GM21825 (cell line): ENCODE measurements around the gene MID1.

Experiments used
- ATAC-seq: cut with Tn5 transposase; IDR thresholded peaks from one replicate; pipeline ENCODE4 v1.9.1; 2021; ENCODE audit warnings: mild to moderate bottlenecking, moderate library complexity; ENCODE audit not compliant: unreplicated experiment

Gene MID1

GRCh38 chrX:10453945-10454344 is 166.4 kb downstream of the MID1 start:
- ATAC-seq: no peak

DNA sequence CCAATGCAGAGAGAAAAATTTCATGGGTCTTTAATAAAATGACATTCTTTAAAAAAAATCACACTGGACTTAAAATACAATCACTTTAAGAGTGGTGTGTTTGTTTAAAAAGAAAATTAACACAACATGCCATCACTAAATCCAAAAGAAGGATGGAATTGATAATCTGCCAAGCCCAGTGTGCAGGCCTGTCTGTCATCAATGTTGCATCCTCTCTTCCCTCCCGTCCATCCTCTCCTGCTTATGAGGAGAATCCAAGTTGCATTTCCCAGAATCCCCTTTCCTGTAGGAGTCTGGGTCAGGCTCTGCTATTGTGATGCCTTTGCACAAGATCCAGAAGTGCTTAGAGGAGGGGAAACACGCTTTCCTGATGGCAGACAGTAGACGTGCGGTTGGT is 169.4 kb downstream of the MID1 start:
- ATAC-seq: no peak

DNA sequence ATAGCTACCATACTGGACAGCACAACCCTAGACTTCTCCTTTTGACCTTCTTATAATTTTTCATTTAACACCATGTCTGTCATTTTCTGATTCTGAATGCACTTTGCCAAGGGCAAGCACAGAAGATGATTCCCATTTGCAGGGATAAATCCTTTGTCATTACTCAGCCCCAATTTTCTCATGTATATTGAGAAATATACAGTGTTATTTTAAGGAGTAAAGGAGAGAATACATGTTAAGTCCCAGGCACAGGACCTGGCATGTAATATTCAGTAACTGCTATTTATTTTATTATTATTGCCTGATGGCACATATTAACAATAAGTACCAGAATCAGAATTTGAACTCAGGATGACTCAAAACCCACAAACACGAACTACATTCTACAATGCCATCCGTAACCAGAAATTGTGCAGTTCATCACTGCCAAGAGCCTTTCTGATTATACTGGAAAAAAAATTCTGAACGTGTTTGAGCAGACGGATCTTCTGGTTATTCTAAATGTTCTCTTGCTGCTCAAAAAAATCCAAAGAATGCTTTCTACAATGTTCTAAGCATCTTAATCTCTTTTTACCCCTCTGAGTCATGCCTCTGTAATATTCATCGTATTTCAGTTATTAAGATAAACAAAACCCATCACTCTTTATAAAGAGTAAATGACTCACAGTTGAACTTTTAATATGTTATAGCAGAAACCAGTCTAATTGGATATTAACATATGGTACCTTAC is 170.0 kb downstream of the MID1 start:
- no peak for ATAC-seq

DNA sequence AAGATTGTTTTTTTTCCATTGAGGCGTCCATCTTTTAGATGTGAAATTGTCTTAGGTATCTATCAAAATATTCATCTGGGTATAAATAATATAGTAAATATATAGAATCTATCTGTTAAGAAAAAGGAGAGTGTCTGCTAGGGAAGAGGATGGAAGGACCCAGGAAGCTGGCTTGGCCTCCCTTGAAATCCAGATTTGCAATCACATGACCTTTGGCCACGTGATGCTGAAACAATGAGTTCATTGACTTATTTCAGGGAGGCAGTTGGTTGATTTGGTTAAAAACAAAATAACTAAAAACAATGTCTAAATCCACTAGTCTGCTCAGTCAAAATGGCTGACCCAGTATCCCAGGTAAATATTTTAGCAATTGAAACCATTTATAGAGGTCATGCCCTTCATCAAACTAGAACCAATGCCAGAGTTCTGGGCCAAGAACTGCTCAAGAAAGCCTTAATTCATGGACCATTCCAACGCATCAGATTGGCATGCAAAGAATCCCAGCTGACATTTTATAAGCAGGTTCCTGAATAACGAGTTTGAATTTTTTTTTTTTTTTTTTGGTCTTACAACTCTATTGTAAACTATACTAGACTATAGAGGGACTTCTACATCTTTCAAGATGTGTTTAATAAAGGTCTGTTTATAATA is 172.7 kb downstream of the MID1 start:
- ATAC-seq: no peak

DNA sequence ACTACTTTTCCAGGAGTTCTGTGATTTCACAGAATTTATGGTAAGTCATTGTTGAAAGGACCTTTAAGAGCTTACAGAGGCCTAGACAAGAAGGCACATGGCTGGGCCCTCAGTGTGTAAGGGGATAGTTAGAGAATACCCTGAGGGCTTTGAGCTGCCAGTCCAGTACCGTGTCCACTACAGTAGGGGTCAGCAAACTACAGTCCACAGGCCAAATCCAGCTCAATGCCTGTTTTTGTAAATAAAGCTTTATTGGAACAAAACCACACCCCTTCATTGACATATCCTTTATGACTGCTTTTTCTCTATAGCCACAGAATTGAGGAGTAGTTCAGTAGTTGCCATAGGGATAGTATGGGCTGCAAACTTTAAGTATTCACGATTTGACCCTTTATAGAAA is 176.2 kb downstream of the MID1 start:
- no peak for ATAC-seq

DNA sequence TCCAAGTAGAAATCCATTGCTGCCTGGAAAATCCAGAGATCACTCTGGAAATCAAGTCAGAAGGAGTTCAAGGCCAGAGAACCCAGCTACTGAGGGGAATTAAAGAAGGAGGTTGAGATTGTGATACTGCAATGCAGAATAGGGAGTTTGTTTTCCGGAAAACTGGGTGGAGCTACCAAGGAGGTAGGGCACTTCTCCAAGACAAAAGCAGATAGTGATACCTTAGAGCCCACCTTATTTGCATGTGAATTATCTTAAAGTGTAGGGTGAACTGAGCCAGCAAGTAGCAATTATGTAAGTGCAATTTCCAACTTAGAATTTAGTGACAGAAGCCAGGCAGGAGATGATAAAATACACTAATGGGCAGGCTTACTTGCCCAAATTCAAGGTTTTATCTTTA is 178.9 kb downstream of the MID1 start:
- no peak for ATAC-seq

DNA sequence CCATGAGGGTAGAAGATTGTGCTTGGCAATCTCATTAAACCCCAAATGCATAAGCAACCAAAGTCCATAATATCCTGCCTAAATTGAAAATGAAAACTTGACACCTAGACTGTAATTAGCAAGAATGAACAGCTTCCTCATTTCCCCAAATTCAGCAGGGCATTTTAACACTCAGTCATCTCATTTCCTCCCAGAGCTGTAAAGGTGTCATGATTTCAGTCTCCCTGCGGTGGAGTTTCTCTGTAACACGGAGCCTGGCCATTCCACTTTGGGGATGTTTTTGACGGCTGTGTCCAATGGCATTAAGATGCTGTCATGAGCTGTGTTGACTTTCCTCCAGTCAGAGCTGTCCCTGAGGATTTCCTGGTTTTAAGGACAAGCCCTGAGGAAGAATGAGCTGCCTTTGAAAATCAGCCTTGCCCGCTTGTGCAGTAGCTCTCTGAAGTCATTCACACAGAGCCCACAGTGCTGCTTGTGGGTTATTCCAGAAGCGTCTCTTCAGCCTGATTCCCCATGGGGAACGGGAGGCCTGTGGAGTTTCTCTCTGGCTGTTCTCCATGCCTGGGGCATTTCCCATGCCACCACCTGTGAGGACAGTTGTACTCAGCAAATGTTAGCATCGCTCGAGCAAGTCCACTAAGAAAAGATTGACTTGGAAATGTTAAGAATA is 187.0 kb downstream of the MID1 start:
- ATAC-seq: no peak

DNA sequence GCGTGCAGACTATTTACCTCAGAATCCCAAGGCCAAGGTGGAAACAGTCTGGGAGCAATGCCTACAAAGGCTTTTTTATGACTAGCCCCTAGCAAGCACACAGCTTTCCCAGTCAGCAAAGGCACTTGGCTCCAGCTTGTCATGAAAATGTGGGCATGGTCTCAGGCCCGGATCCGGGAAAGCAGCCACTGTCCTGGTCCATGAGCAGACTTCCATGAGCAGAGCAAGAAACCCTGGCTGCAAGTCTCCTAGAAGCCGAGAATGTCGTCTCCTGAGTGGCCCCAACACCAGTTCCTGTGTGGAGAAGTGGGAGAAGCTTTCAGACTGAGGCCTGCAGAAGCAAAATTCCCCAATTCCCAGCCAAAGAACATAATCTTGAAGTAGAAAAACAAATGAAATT is 190.5 kb downstream of the MID1 start:
- ATAC-seq: no peak

GRCh38 chrX:10427249-10427648 is 193.1 kb downstream of the MID1 start:
- no peak for ATAC-seq

DNA sequence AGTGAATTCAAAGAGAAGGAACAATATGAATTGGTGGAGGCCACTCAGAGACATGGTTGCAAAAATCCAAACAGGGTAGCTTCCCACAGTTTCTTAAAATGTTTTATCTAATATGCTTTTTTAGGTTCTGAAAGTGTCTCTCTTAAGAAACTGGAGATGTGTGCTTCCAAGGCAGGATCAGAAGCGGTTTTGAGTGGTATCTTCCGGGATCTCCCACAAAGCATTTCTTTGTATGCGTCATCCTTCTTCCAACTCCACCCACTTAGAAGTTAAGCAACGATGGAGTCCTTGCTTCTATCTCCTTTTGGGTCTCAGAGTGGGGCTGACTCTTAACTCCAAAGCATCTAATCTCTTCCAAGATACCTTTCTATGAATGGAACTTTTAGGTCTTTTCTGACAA is 196.7 kb downstream of the MID1 start:
- ATAC-seq: no peak

DNA sequence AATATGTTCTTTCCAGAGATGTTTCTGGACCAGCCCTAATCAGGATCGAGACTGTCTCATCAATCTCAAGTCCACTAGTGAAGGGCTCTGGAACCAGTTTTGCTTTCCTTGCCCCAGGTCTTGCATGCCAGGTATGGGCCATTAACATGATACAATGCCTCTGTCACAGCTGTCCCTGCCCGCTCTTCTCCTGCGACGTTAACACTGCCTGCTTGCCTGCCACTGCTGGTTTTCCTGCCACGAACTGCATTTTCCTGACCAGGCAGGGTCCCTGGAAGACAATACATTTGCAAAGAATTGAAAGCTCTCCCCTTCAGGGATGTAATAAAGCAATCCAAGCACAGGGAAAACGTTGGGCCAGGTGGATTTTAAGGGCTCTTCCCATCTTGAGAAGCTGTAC is 200.3 kb downstream of the MID1 start:
- ATAC-seq: no peak

DNA sequence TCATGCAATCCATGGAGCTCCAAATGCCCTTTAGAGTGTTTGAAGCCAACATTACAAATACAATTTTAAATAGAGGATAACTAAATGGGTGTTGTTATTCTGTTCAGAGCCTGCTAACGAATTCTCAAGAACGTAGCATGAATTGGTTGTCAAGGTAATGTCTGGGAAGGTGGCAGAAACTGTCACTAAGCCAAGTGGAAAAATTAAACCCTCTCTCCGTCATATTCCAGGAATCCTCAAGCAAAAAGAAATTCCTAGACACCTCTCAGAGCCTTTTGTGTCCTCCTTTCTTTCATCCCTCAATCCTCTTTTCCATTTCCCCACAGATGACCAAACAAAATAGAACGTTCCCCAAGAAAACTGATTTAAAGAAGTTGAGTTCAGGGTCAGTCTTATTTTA is 204.0 kb downstream of the MID1 start:
- ATAC-seq: no peak

DNA sequence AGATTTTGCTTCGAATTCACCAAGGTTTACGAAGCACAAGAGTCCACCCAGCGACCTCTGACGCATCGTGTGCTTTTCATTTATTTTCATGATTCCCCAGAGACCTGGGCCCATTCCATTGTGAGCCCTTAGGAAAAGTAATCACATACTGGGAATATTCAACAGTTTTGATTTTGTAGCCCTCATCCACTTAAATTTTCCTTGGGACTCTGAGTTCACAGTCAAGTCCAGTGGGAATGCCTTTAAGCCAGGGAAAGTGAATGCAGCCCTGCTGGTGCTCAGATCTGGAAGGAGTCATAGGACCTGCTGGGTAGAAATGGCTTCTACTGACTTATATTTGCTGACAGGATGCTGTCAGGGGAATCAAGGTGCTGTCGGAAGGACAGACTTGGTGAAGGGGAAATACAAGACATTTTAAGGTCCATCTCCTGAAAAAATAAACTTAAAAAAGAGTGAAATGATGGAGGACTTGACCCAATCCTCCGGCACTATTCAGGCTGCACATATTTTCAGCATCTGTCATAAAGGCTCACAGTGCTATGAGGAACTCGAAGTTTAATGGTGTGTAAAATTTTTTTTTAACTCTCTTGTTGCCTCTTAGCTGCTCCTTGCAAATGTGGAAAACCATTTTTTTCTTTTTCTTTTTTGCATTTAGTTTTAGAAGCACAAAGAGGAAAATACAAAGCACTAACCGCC is 204.9 kb downstream of the MID1 start:
- no peak for ATAC-seq

- ATAC-seq: no peak
These were observed 205.5 kb downstream of the MID1 start for GRCh38 chrX:10414862-10415261.

DNA sequence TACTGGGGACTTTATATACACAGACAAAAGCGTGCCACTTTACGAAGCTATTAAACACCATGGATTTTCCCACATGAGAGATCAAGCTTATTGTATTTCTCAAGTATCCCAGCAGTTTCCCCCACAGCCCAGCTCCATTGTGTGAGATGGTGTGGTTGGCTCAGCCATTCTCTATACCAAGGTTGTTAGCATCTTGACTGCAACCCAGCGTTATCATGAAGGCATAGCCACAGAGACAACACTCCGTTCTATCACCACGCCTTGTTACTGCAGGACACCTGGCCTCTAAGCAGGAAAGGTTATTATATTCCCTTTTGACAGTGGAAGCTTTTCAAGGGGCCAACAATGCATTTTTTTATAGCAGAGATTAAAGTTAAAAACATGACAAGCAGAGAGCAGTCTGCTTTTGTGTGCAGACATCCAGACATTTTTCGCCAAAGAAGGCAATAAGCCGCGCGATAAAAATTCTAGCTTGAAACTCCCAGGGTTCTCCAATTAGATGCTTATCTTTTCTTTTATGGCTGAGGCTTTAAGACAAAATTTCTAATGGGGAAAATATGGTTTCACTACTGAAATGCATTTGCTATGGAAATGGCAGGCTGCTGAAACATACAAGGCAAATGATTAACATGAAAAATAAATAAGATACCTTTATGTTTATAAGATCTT is 206.1 kb downstream of the MID1 start:
- no peak for ATAC-seq

GRCh38 chrX:10404436-10404835 is 215.9 kb downstream of the MID1 start:
- ATAC-seq: no peak

GRCh38 chrX:10401239-10401638 is 219.1 kb downstream of the MID1 start:
- ATAC-seq: no peak

- ATAC-seq: no peak
These were observed 221.2 kb downstream of the MID1 start for GRCh38 chrX:10399043-10399741.

DNA sequence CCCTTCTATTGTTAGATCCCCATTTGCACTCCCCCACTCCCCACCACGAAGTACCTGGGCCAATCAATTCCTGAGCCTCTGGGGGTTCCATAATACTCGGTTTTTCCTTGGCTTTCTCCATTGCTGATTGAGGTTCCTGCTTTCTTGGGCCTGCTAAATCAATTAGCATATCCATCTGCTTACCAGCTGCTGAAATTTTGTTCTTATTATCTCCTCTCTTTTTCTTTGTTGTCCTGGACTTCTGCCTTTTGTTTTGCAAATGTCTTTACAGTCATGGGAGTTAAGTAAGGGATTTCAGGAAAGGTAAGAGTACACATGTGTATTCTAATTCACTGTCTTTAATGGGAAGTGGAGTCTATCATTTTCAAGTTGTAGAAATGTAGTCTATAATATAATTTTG is 222.2 kb downstream of the MID1 start:
- no peak for ATAC-seq

- ATAC-seq: no peak
These were observed 223.0 kb downstream of the MID1 start for GRCh38 chrX:10397349-10397748.

DNA sequence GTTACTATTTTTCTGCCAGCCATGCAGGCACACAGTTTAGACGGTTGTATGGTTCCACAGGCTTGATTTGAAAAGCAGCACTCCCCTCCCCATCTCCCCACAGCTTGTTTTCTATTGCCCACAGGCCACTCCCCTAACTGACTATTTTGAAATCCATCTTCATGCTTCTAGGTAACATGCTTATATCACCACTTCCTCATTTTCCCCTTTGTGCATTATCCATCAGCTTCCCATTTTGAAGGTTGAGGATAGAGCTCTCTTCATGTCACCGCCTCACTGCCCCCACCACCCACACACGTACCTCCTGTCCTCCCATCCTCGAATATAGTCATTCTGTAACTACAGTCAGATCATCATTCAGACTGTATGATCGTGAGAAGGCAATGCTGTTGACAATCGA is 224.7 kb downstream of the MID1 start:
- no peak for ATAC-seq
